Measurements from ENCODE around the gene TYMS.

Gene TYMS

GRCh38 chr18:635171-635570 lies 22.3 kb upstream of the TYMS start:
- DNase-seq (ENCODE audit: low read depth, low spot score) = no peak
- H3K4me3 ChIP-seq (ENCODE audit: low read length) = no peak overlapping the region

DNA sequence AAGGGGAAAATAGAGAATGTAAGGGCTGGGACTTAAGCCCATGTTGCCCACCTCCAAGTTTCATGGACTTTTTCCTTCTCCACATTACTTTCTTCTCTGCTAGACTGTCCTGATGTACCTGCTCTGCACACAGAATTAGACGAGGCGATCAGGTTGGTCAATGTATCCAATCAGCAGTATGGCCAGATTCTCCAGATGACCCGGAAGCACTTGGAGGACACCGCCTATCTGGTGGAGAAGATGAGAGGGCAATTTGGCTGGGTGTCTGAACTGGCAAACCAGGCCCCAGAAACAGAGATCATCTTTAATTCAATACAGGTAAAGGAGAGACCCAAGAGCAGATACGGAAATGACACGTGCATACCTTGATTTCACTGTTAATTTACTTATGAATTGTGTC lies 16.2 kb upstream of the TYMS start:
- H3K4me3 ChIP-seq (ENCODE audit: low read length) = no peak overlapping the region
- DNase-seq (ENCODE audit: low read depth, low spot score) = no peak

GRCh38 chr18:644395-645004 lies 13.0 kb upstream of the TYMS start:
- DNase-seq (ENCODE audit: low read depth, low spot score) = peak; percentile 68
- no peak overlapping the region for H3K4me3 ChIP-seq (ENCODE audit: low read length)

DNA sequence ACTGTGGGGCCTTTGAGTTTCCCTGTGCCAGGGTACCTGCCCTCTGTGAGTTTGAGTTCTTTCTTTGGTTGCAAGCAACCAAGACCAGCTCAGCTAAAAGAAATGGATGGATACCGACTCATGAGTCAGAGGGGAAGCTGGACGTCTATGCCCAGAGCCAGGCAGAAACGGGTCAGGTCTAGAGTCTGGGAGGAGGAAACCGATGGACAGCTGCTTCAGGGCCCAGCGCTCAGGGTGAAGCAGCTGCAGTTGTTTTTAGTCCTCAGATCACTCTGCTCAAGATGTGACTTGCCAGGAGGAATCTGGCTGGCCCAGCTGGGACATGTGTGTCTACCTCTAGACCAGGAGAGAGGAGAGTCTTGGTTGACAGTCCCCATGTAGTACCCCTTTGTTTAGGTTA lies 10.1 kb upstream of the TYMS start:
- H3K4me3 ChIP-seq (ENCODE audit: low read length) = no peak overlapping the region
- DNase-seq (ENCODE audit: low read depth, low spot score) = no peak

- no peak for DNase-seq (ENCODE audit: low read depth, low spot score)
- H3K4me3 ChIP-seq (ENCODE audit: low read length) = no peak overlapping the region
Measured at GRCh38 chr18:649341-649740, 8.1 kb upstream of the TYMS start.

GRCh38 chr18:650428-650858 lies 7.0 kb upstream of the TYMS start:
- DNase-seq (ENCODE audit: low read depth, low spot score) = peak; percentile 88

DNA sequence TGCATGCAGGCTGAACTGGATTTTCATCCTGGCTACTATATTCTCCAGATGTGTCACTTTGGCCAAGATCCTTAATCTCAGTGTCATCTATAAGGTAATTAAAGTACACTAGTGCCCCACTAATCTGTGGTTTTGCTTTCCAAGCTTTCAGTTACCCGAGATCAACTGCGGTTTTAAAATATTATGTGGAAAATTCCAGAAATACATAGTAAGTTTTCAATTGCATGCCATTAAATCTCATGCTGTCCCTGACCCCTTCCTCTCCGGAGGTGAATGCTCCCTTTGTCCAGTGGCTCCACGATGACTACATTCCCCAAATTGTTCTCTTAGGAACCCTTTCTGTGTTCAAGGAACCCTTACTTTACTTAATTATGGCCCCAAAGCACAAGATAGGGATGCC lies 5.3 kb upstream of the TYMS start:
- H3K4me3 ChIP-seq (ENCODE audit: low read length) = no peak overlapping the region
- DNase-seq (ENCODE audit: low read depth, low spot score) = no peak

More at GRCh38 chr18:650428-650858, 7.0 kb upstream of the TYMS start:
- H3K4me3 ChIP-seq (ENCODE audit: low read length) = peak overlapping the region; percentile 34

DNA sequence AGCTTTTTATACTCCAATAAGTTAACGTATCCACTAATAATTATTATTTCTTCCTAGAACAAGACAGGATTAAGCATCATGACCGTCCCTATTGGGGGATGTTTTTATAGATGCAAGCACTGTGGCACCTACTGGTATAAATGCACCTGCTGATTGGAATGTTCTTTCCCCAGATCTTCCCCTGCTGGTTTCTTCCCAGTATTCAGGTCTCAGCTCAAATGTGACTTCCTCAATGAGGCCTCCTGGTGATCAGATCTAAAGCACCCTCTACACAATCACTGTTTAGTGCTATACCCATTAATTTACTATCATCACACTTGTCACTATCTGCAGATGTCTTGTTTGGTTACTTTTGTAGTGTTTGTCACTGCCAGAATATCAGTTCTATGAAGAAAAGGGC lies 3.9 kb upstream of the TYMS start:
- DNase-seq (ENCODE audit: low read depth, low spot score) = no peak
- no peak overlapping the region for H3K4me3 ChIP-seq (ENCODE audit: low read length)

- DNase-seq (ENCODE audit: low read depth, low spot score) = no peak
- no peak overlapping the region for H3K4me3 ChIP-seq (ENCODE audit: low read length)
Measured at GRCh38 chr18:654601-655000, 2.9 kb upstream of the TYMS start.

GRCh38 chr18:655445-655844 lies 2.0 kb upstream of the TYMS start:
- H3K4me3 ChIP-seq (ENCODE audit: low read length) = no peak overlapping the region
- DNase-seq (ENCODE audit: low read depth, low spot score) = no peak

- H3K4me3 ChIP-seq (ENCODE audit: low read length) = peak overlapping the region; percentile 98
- DNase-seq (ENCODE audit: low read depth, low spot score) = peak; percentile 83
Measured at GRCh38 chr18:658001-658946, 821 bp downstream of the TYMS start.

GRCh38 chr18:658947-659533 lies 1.6 kb downstream of the TYMS start:
- peak overlapping the region; percentile 98 for H3K4me3 ChIP-seq (ENCODE audit: low read length)

DNA sequence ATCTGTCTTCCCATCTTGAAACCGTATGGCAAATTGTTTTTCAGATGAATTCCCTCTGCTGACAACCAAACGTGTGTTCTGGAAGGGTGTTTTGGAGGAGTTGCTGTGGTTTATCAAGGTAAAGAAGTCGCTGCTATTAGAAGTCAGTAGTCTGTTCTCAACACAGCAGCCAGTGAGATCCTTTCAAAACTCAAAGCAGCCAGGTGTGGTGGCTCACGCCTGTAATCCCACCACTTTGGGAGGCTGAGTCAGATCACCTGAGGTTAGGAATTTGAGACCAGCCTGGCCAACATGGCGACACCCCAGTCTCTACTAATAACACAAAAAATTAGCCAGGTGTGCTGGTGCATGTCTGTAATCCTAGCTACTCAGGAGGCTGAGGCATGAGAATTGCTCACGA lies 2.1 kb downstream of the TYMS start:
- peak overlapping the region; percentile 98 for H3K4me3 ChIP-seq (ENCODE audit: low read length)
- DNase-seq (ENCODE audit: low read depth, low spot score) = no peak

More at GRCh38 chr18:658947-659533, 1.6 kb downstream of the TYMS start:
- no peak for DNase-seq (ENCODE audit: low read depth, low spot score)

GRCh38 chr18:662197-662596 lies 4.7 kb downstream of the TYMS start:
- no peak overlapping the region for H3K4me3 ChIP-seq (ENCODE audit: low read length)

GRCh38 chr18:666177-666576 lies 8.7 kb downstream of the TYMS start:
- no peak overlapping the region for H3K4me3 ChIP-seq (ENCODE audit: low read length)
- DNase-seq (ENCODE audit: low read depth, low spot score) = no peak

More at GRCh38 chr18:662197-662596, 4.7 kb downstream of the TYMS start:
- no peak for DNase-seq (ENCODE audit: low read depth, low spot score)

- no peak for DNase-seq (ENCODE audit: low read depth, low spot score)
- no peak overlapping the region for H3K4me3 ChIP-seq (ENCODE audit: low read length)
Measured at GRCh38 chr18:666628-667027, 9.2 kb downstream of the TYMS start.

GRCh38 chr18:668260-668659 lies 10.8 kb downstream of the TYMS start:
- no peak for DNase-seq (ENCODE audit: low read depth, low spot score)
- H3K4me3 ChIP-seq (ENCODE audit: low read length) = no peak overlapping the region

- H3K4me3 ChIP-seq (ENCODE audit: low read length) = no peak overlapping the region
- no peak for DNase-seq (ENCODE audit: low read depth, low spot score)
Measured at GRCh38 chr18:669077-669476, 11.6 kb downstream of the TYMS start.

GRCh38 chr18:670522-670921 lies 13.1 kb downstream of the TYMS start:
- no peak overlapping the region for H3K4me3 ChIP-seq (ENCODE audit: low read length)
- DNase-seq (ENCODE audit: low read depth, low spot score) = no peak

DNA sequence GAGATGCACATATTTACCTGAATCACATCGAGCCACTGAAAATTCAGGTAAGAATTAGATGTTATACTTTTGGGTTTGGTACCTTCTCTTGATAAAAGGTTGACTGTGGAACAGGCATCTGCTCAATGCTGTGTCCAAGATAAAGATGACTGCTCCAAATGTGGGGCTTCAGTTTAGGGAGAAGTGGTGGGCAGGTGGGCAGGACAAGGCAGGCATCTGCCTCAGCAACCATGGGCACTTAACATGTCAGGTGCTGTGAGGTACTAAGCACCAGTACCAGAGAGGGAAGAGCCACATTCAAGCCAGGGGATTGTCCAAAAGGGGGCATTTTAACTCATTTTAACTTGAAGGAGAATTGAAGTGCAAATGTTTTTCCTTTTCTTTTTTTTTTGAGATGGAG lies 14.0 kb downstream of the TYMS start:
- no peak overlapping the region for H3K4me3 ChIP-seq (ENCODE audit: low read length)
- DNase-seq (ENCODE audit: low read depth, low spot score) = no peak

Data from Jurkat, Clone E6-1 (cell line).